HG03558 (cell line): Measurements from ENCODE around the gene TP53BP2.

Experiments used
- ATAC-seq: cut with Tn5 transposase; IDR thresholded peaks from one replicate; pipeline ENCODE4 v1.9.1; 2021; ENCODE audit warnings: moderate number of reproducible peaks; ENCODE audit not compliant: unreplicated experiment; ENCODE audit errors: extremely low read depth

The TP53BP2 gene

DNA sequence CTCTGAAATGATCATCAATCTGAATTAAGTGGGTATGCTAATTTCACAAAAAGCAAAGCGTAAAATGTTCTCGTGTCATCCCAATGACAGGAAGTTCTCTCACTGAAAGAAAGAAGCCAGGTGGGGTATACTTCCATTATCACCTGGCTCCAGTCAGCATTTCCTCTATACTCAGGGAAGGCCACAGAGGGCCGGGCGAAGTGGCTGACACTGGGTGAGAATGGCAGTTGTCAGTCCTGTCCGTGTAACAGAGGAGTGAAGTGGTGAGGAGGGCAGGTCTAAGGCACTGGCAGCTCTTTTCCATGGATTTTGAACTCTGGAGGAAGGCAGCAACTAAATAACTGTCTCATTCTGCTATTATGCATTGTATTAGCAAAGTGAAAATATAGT lies 73.0 kb downstream of the TP53BP2 start:
- ATAC-seq, result no peak

DNA sequence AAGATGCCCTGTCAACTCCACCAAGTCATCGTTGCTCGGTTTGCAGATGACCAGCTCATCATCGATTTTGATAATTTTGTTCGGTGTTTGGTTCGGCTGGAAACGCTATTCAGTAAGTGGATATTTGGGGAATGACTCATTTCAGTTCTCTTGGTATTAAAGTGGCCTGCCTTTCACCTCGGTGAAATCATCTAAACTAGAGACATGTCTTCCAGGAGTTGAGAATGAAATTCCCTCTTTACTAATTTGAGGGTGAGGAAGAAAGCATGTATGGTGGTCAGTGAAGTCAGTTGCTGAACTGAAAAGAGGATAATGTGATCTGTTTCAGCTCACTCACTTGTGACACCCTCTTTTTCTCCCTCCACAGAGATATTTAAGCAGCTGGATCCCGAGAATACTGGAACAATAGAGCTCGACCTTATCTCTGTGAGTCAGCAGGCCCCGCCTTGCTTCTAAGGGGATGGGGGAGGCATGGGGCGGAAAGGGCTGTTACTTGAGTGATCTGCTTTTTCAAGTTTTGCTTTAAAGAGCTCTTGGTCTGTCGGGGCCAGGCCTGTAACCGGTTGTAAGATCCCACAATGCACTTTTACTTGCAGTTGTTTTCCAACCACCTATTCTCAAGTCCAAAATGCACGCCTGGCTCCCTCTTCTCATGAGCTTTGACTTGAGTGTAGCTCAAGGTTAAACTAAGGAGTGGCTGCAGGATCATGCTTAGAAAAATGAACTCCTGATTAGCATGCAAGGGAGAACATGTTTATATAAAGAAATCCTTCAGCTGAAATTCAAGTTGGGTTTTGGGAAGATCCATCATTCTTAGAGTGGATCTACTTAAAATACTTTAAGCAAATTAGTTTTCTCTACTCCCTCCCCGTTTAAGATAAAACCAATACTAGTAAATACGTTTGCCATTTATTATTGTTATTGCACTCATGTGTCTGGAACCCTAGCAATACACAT lies 73.7 kb downstream of the TP53BP2 start:
- peak; percentile 34 for ATAC-seq

DNA sequence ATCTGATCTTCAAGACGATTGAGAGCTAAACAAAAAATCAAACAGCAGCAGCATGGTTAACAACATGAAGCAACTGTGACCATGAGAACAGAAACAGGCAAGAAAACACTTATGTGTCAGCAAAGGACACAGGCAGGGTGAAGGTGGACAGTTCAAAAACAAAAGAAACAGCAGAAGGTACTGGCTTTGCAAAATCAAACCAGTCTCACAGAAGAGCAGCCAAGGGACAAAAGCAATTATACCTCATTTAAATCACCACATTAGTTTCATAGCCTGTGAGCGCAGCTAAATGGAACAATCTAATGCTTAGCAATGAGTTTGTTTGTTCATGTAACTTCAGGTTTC lies 74.3 kb downstream of the TP53BP2 start:
- ATAC-seq, result peak; percentile 43

DNA sequence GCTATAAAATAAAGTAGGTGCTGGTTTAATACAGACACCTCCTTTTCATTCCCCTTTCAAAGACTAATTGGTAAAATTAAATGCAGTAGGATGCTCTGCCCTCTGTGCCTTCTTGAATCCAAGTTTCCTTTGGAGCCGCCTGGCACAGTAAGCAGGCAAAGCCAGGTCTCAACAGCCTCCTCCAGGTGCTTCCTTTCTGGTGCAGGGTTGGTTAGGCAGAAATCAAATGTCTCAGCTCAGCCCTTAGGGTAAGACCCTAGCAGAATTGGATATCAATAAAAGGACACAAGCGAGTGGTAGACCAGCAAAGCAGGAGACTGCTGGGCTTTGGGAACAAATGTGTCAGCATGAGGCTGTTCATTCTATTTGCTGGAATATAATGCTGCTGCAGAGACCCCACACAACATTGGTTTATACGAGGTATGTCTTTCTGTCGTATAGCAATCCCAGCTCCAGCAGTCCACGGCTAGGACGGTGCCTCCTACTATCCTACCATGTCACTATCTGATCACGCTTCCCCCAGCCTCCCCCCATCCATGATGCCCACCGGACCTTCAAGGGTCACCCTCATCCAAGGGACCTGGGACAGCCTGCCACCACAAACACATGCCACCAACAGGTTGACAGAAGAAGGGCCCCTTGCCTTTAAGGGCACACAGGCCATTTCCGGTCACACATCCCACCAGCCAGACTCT lies 75.0 kb downstream of the TP53BP2 start:
- ATAC-seq, result no peak

DNA sequence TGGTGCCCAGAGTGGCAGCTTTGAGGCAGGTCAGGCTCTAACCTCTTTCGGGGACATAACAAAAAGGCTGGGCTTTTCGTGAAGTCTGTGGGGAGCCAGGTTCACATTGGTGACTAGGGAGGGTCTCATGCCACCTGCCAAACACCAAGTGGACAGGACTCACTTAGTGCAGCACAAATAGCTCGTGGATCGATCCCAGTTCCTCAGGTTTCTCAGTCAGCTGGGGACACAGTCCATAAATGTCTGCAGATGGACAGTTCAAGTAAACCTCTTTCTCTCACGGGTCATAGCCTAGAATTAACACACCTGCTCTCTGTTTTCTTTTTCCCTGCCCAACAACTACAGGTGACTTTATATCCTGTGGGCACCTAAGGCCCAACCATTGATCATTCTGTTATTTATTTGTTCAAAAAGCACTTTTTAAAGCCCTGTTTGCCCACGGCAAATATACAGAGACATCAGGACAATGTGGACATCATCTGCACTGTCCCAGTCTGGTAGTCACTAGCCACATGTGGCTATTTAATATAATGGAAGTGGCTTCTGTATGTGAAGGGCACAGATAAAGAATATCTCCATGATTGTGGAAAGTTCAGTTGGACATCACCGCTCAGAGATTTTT lies 79.9 kb downstream of the TP53BP2 start:
- no peak for ATAC-seq

DNA sequence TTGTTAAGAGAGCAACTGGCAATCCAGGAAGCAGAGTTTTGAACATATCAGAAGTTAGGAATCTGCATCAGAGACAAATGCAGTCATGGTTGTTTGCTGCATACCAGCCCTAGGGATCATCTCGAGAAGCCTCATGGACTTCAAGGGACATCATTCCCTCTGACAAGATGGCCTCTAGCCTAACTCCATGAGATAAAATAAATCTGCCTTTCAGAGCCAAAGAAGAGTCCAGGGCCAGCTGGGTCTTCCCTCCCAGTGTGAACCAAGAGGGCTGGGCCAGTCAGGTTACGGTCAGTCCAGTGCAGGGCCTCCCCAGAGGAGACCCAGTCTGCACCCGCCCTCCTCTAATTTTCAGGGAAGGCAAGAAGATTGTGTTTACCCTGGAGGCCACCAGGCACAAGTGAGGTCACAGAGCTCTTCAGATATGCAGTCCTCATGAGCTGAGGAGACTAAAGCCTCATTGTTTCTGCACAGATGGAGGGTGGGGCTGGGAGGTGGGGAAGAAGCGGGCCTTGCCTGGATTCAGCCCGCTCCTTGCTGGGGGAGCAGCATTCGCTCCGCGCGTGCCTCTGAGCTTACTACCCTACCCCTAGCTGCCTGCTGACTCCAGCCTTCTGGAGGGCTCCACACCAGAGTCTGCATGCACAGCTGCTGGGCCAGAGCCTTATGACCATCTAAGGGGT lies 80.6 kb downstream of the TP53BP2 start:
- ATAC-seq, result no peak

DNA sequence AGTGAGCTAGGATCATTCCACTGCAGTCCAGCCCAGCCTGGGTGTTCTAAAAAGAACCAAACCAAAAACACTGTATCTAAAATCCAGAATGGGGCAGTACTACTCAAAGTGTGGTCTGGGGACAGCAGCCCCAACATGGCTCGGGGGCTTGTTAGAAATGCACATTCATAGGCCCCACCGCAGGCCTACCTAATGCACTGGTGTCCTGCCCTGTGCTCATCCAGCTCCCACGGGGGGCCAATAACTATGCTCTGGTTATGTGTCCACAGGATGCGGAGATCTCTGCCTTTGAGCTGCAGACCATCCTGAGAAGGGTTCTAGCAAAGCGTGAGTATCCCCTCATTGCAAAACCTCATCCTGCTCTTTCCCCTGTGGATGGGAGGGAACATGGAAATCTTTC lies 81.9 kb downstream of the TP53BP2 start:
- no peak for ATAC-seq

DNA sequence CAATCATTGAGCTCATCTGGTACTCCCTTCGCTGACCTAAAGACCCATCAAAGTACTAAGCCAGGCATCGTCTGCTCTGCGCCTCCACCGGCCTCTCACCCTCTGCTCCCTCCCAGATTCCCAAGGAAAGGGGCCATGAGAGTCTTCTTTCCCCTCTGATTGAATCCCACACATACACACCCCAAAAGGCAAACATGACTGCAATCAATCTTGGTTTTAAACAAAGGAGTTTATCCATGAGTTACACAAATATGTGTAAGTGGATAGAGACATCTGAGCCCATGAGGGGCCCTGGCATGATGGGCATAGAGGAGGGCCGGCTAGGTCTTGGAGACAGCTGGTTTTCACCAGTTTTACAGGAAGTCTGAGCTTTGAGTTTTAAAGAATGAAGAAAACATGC lies 82.5 kb downstream of the TP53BP2 start:
- no peak for ATAC-seq

DNA sequence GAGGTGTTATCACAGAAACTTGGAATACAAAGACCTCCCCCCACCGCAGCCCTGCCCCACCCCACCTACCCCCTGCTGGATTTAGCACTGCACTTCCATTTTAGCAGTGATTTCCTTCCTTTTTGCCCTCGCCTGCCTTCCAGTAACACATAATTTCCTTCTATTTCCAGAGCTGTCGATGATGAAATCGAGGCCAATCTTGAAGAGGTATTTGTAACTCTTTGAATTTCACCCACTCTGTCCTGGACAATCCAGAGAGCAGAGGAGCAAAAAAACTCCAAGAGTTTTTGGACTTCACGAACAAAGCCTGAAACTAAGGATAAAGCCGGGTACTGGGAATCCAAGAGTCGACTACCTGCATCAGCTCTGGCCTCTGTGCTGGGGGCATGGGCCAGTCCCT lies 84.3 kb downstream of the TP53BP2 start:
- no peak for ATAC-seq

DNA sequence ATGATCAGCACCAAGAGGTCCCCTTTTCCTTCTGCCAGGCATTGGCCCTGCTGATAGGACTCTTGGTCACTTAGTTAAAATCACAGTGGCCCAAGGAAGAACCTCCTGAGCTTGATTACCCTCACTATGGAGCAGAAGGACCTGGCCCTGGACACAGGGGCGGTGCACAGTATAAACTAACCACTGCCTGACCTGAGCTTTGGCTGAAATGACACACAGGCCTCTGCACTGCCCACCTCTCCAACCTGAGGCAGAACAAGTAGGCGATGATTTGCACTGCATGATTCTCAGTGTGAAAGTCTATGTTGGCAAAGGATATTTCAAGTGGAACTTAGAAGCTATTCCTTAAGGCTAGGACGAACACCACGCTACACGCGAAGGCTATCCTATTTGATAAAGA lies 84.9 kb downstream of the TP53BP2 start:
- ATAC-seq, result no peak

DNA sequence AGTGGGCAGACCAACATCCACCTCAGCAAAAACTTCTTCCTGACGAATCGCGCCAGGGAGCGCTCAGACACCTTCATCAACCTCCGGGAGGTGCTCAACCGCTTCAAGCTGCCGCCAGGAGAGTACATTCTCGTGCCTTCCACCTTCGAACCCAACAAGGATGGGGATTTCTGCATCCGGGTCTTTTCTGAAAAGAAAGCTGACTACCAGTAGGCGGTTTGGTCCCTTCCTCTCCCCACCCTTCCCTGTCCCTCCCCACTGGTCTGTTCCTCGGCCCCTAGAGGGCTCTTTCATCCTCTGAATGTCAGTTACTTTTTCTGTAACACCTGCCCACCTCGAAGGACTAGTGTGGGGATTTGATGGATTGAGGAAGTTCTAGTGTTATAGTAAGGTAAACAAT lies 86.5 kb downstream of the TP53BP2 start:
- no peak for ATAC-seq

DNA sequence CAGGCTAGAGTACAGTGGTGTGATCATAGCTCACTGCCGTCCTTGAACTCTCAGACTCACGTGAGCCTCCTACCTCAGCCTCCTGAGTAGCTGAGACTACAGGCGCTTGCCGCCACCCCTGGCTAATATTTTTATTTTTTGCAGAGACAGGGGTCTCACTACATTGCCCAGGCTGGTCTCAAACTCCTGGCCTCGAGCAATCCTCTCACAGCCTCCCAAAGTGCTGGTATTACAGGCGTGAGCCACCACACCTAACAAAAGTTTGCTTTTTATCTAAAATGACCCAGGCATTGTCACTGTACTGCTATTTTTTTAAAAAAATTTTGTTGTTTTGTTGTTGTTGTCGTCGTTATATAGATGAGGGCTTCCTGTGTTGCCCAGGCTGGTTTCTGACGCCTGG lies 87.0 kb downstream of the TP53BP2 start:
- ATAC-seq, result no peak

DNA sequence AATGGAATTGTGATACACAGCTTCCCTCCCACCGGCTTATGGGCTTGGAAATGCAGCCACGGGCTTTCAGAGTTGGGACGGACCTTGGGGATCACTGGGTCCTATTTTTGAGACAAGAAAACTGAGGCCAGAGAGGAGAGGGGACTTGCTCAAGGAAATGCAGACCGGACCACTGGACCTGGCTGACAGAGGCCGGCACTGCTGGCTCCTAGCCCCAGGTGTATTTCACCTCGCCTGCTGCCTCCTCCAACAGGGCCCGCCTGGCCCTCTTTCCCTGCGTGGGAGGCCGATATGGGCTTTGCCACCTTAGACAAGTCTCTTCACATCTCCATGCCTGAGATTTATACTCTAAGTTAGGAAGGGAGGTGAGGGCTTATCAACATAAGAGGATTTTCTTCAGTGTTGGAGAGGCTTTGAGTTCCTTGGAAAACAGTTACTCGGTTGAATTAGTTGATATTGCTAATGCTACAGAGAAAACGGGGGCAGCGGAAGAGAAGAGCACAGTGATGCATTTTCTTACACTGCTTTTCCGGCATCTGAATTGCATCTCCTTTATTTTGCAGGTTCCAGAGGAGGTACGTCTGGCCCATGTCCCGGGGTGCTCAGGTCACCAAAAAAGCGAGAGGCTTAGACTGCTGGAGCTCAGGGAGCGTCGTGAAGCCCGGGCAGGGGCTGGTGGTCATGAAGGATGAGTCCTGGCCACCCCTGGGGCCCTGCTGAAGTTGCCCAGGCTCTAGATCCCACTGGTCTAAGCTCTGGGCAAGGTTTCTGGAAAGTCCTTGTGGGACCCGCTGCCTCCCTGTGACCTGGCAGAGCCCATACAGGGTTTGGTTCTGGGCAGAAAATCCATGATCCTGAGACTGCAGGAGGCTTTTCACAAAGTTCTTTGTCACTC lies 88.7 kb downstream of the TP53BP2 start:
- ATAC-seq, result no peak

DNA sequence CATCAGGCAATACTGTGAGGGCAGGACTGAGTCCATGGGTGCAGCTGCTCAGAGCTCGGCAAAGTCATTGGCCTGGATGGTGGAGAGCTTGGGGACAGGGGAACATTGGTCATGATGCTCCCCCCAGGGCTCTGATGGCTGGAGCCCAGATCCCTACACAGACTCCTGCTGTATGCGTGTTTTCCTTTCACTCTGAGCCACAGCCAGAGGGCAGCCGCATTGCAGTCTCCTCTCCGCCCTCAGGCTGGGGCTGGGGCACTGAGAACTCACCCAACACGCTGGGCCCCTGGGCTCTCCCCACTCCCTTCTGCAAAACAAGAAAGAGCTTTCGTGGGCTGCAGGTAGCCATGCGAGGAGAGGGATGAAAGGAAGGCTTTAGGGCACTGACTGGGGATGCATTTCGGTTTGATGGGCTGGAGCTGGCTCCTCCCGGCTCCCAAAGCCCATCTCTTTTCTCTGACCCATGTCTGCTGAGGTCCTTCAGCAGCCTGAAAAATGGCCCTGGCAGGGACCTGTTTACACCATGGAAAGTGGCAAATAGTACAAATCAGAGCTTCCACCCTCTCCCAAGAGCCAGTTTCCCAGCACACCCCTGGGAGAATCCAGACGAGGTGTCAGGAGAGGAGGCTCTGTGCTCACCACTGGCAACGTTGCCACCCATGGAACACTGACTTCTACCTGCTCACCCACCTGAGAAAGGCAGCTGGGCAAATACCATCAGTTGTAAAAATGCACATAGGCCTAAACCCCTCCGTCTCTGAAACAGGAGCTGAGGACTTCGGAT lies 89.6 kb downstream of the TP53BP2 start:
- ATAC-seq, result no peak

DNA sequence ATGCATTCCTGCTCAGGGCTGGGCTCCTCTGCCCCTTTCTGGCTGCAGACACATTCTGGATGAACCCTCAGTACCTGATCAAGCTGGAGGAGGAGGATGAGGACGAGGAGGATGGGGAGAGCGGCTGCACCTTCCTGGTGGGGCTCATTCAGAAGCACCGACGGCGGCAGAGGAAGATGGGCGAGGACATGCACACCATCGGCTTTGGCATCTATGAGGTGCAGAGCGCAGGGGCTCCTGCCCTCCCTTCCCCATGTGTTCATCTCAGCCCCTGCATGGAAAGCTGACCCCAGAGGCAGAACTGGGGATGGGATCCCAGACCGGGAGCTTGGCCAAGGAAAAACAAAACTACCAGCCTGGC lies 90.3 kb downstream of the TP53BP2 start:
- no peak for ATAC-seq

DNA sequence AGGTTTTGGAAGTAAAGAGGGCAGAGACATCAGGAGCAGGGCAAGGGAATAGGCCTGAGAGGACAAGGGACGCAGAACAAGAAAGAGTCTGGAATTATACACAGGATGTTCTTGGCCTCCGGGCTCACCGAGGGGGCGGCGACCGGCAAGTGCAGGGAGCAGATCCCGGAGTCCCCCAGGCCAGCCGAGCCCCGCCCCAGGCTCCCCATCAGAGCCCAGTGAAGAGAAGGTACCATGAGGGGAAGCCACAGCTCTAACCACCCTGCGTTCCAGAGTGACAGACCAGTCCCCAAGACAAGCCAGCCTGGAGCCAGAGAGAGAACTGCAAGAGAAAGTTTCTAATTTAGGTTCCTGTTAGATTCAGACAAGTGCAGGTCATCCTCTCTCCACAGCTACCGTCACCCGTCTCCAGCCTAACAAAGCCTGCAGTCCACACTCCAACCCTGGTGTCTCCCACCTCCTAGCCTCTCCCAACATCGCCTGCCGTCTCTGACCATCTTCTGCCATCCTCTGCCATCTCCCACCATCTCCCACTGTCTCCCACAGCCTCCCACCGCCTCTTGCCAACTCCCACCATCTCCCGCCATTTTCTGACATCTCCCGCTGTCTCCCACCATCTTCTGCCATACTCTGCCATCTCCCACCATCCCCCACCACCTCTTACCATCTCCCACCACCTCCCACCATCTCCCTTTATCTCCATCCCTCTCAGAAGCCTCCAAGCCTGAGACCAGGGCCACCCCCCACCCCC lies 90.9 kb downstream of the TP53BP2 start:
- no peak for ATAC-seq

DNA sequence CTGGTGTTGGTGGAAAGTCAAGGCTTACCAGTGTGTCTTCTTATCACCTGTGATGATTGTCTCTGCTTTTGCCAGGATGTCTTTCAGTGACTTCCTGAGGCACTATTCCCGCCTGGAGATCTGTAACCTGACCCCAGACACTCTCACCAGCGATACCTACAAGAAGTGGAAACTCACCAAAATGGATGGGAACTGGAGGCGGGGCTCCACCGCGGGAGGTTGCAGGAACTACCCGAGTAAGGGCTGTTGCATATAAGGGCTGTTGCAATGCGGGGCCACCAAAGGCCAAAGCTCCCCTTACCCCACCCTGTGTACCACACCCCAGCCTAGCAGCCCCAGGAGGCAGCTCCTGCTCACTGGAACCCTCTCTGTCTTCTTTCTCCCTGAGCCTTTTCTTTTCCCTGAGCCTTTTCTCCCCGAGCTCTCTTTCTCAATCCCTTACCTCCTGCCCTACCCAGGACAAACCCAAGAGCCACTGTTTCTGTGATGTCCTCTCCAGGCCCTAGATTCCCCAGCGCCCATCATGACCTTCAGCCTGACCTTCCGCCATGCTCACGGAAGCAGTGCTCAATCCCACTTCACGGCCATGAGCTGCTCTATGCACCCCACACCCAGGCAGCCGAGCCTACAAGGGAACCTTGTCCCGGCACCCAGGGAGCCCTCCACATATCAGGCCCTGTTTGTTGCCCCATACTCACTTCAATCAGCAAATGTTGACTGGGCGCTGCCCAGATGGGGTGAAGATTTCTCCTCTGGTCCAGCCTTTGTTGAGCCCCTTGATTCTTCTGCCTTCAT lies 92.8 kb downstream of the TP53BP2 start:
- ATAC-seq, result no peak

DNA sequence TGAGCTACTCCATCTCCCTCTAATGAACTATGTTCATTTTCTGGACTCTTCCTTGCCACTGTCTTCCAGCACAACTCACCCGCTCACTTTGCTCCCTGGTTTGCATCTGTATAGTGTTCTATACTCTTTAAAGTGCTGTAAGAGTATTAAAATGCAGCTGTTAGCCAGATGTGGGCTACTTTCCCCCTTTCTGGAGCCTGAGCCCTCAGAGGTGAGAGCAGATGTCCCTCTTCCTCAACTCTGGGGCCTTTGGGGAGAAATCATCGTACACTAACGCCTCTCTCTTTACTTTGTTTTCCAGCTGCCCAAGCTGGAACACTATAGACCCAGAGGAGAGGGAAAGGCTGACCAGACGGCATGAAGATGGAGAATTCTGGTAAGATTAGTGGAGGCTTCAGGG lies 94.1 kb downstream of the TP53BP2 start:
- no peak for ATAC-seq
